HEK293 (cell line): ENCODE data around the gene GPX1.

Source experiments
- GLIS2 ChIP-seq: fragments of 450-650 bp; formaldehyde crosslinking; IDR thresholded peaks from 2 replicates; pipeline ENCODE4 v1.5.1; 2016; ENCODE audit warnings: missing biosample characterization, missing genetic modification characterization
- HIC1 ChIP-seq: fragments of 450-650 bp; formaldehyde crosslinking; IDR thresholded peaks from 2 replicates; pipeline ENCODE4 v1.5.1; 2016; ENCODE audit warnings: missing biosample characterization, missing genetic modification characterization
- HOXA7 ChIP-seq: sonication (generic); formaldehyde crosslinking; IDR thresholded peaks from 2 replicates; pipeline ENCODE4 v1.8.1; 2022; ENCODE audit warnings: missing genetic modification reagents, borderline replicate concordance
- HOXC10 ChIP-seq: sonication (generic); formaldehyde crosslinking; IDR thresholded peaks from 2 replicates; pipeline ENCODE4 v1.8.1; 2023; ENCODE audit warnings: mild to moderate bottlenecking, missing genetic modification reagents
- PRDM10 ChIP-seq: fragments of 450-650 bp; formaldehyde crosslinking; IDR thresholded peaks from 2 replicates; pipeline ENCODE4 v1.5.1; 2016; ENCODE audit warnings: missing biosample characterization, missing genetic modification characterization
- TSHZ1 ChIP-seq: fragments of 450-650 bp; formaldehyde crosslinking; IDR thresholded peaks from 2 replicates; pipeline ENCODE4 v1.5.1; 2016; ENCODE audit warnings: missing biosample characterization, missing genetic modification characterization, borderline replicate concordance
- ZBTB20 ChIP-seq: fragments of 450-650 bp; formaldehyde crosslinking; IDR thresholded peaks from 2 replicates; pipeline ENCODE4 v1.5.1; 2016; ENCODE audit warnings: missing biosample characterization, missing genetic modification characterization
- ZBTB48 ChIP-seq: fragments of 450-650 bp; formaldehyde crosslinking; IDR thresholded peaks from 2 replicates; pipeline ENCODE4 v1.5.1; 2016; ENCODE audit warnings: missing biosample characterization, missing genetic modification characterization
- ZFP37 ChIP-seq: fragments of 450-650 bp; formaldehyde crosslinking; IDR thresholded peaks from 2 replicates; pipeline ENCODE4 v1.5.1; 2016; ENCODE audit warnings: missing biosample characterization, missing genetic modification characterization
- ZIC2 ChIP-seq: fragments of 450-650 bp; formaldehyde crosslinking; IDR thresholded peaks from 2 replicates; pipeline ENCODE4 v1.5.1; 2016; ENCODE audit warnings: missing biosample characterization, missing genetic modification characterization
- ZNF2 ChIP-seq: fragments of 450-650 bp; formaldehyde crosslinking; IDR thresholded peaks from 2 replicates; pipeline ENCODE4 v1.5.1; 2016; ENCODE audit warnings: missing biosample characterization, missing genetic modification characterization
- ZNF280C ChIP-seq: fragments of 450-650 bp; formaldehyde crosslinking; IDR thresholded peaks from 2 replicates; pipeline ENCODE4 v1.5.1; 2016; ENCODE audit warnings: missing biosample characterization, missing genetic modification characterization
- ZNF324 ChIP-seq: fragments of 450-650 bp; formaldehyde crosslinking; IDR thresholded peaks from 2 replicates; pipeline ENCODE4 v1.5.1; 2016; ENCODE audit warnings: missing biosample characterization, missing genetic modification characterization
- ZNF354C ChIP-seq: fragments of 450-650 bp; formaldehyde crosslinking; IDR thresholded peaks from 2 replicates; pipeline ENCODE4 v1.5.1; 2016; ENCODE audit warnings: missing biosample characterization, missing genetic modification characterization, low read depth, borderline replicate concordance
- ZNF362 ChIP-seq: fragments of 450-650 bp; formaldehyde crosslinking; IDR thresholded peaks from 2 replicates; pipeline ENCODE4 v1.5.1; 2016; ENCODE audit warnings: missing biosample characterization, missing genetic modification characterization
- ZNF394 ChIP-seq: fragments of 450-650 bp; formaldehyde crosslinking; IDR thresholded peaks from 2 replicates; pipeline ENCODE4 v1.5.1; 2016; ENCODE audit warnings: missing biosample characterization, missing genetic modification characterization, mild to moderate bottlenecking, moderate library complexity, borderline replicate concordance
- ZNF404 ChIP-seq: fragments of 450-650 bp; formaldehyde crosslinking; IDR thresholded peaks from 2 replicates; pipeline ENCODE4 v1.5.1; 2017; ENCODE audit warnings: missing biosample characterization, missing genetic modification characterization
- ZNF433 ChIP-seq: fragments of 450-650 bp; formaldehyde crosslinking; IDR thresholded peaks from 2 replicates; pipeline ENCODE4 v1.5.1; 2016; ENCODE audit warnings: missing biosample characterization, missing genetic modification characterization, low read depth
- ZNF561 ChIP-seq: fragments of 450-650 bp; IDR thresholded peaks from 2 replicates; pipeline ENCODE4 v1.5.1; 2018; ENCODE audit warnings: missing biosample characterization, missing genetic modification characterization, borderline replicate concordance
- ZNF596 ChIP-seq: fragments of 450-650 bp; IDR thresholded peaks from 2 replicates; pipeline ENCODE4 v1.5.0; 2018; ENCODE audit warnings: missing biosample characterization, mild to moderate bottlenecking, missing genetic modification characterization, moderate library complexity
- ZNF660 ChIP-seq: fragments of 450-650 bp; IDR thresholded peaks from 2 replicates; pipeline ENCODE4 v1.5.1; 2018; ENCODE audit warnings: missing biosample characterization, mild to moderate bottlenecking, missing genetic modification characterization
- ZNF670 ChIP-seq: fragments of 450-650 bp; formaldehyde crosslinking; IDR thresholded peaks from 2 replicates; pipeline ENCODE4 v1.5.1; 2016; ENCODE audit warnings: missing biosample characterization, missing genetic modification characterization, low read depth
- ZNF692 ChIP-seq: fragments of 450-650 bp; formaldehyde crosslinking; IDR thresholded peaks from 2 replicates; pipeline ENCODE4 v1.5.1; 2016; ENCODE audit warnings: missing biosample characterization, missing genetic modification characterization
- ZNF768 ChIP-seq: fragments of 450-650 bp; formaldehyde crosslinking; IDR thresholded peaks from 2 replicates; pipeline ENCODE4 v1.5.1; 2018; ENCODE audit warnings: missing biosample characterization, mild to moderate bottlenecking, missing genetic modification characterization

GPX1 gene

GRCh38 chr3:49358884-49359225 is 702 bp upstream of the GPX1 start (continued):
- TF ChIP-seq PRDM10 (tag by site-specific recombination) (peak; percentile 52; the same call in 1 of the 2 replicates), ZNF596 (tag by site-specific recombination) (no peak), ZNF404 (no peak), HOXA7 (no peak), TSHZ1 (tag by site-specific recombination) (no peak), ZBTB48 (tag by site-specific recombination) (0 out of 2 replicates have a peak, but pooled peaks have one; percentile 3), ZNF324 (tag by site-specific recombination) (no peak), ZNF561 (tag by site-specific recombination) (no peak), ZBTB20 (tag by site-specific recombination) (peak; percentile 25; the same call in 1 of the 2 replicates), ZNF768 (no peak), ZNF280C (tag by site-specific recombination) (no peak), GLIS2 (no peak), ZNF354C (tag by site-specific recombination) (no peak), ZNF670 (tag by site-specific recombination) (no peak), ZNF394 (tag by site-specific recombination) (no peak), ZNF692 (tag by site-specific recombination) (peak; percentile 8; the same call in 1 of the 2 replicates), ZNF660 (no peak), HIC1 (tag by site-specific recombination) (no peak), ZFP37 (tag by site-specific recombination) (no peak), ZNF362 (tag by site-specific recombination) (no peak), ZNF433 (no peak), ZNF2 (tag by site-specific recombination) (peak; percentile 13; the same call in 1 of the 2 replicates), HOXC10 (CRISPR knock-in tag) (no peak), ZIC2 (tag by site-specific recombination) (no peak)
